HG02588 (cell line): ENCODE measurements around the gene C2CD2L.
A peak's percentile ranks its signal among the peaks of the same experiment; 100 is the strongest.
"Not testable (repeated sequence)": the region's sequence is repeated elsewhere in the genome, so short reads cannot be mapped to it uniquely, and the experiment has no call there.

ENCODE experiments used
- ATAC-seq: cut with Tn5 transposase; IDR thresholded peaks from one replicate; pipeline ENCODE4 v1.9.1; 2021; ENCODE audit warnings: mild to moderate bottlenecking, moderate library complexity; ENCODE audit not compliant: unreplicated experiment

The C2CD2L gene

DNA sequence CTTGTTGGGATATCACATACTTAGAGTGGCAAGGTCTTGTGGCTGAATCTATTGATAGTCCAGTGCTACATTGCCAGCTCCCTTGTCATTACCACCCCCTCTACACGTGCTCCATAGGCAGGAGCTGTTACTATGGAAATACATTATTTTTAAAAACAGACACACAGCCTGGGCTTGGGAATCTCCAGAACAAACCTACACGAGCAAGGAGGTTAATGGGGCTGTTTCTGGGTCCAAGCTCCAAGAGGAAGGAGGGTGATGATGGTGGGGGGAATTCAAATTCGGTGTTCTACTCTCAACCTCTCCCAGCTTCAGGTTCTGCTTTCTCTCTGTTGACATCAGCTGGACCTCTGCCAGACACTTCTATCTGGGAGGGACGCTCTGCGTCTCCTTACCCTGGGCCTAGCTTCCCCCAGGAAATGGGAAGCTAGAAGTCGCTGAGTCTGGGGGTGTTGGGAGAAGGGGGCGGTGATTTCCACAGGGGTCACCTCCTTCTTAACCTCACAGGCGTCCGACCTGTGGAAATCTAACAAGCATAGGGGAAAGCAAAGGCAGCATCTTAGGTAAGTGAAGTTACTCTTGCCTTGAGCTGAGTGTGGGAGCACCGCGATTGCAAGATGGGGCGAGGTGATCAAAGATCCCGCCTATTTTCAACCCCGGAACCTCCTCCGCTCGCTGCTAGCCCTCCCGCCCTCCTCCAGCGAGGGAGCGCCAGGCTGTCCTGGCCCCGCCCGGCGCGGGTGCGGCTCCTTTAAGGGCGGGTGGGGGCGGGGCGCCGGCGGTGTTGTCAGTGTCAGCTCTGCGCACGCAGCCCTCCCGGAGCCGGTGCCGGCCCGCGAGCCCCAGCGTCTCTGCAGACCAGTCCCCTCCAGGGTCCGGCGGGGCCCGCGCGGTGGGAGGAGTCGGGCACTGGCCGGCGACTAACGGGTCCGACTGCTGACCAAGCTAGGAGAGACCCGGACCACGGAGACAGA is at the start of gene C2CD2L:
Gene C2CD2L (plus strand): TSS at position 781 of the 974 bp plus-strand sequence. CDS start 398 bp downstream, outside the sequence.
- ATAC-seq = peak; percentile 79

GRCh38 chr11:119059128-119059527 is 48.0 kb upstream of the C2CD2L start:
- not testable (repeated sequence) for ATAC-seq

GRCh38 chr11:119061256-119061655 is 45.9 kb upstream of the C2CD2L start:
- no peak for ATAC-seq

- no peak for ATAC-seq
These were observed 44.4 kb upstream of the C2CD2L start for GRCh38 chr11:119062779-119063178.

DNA sequence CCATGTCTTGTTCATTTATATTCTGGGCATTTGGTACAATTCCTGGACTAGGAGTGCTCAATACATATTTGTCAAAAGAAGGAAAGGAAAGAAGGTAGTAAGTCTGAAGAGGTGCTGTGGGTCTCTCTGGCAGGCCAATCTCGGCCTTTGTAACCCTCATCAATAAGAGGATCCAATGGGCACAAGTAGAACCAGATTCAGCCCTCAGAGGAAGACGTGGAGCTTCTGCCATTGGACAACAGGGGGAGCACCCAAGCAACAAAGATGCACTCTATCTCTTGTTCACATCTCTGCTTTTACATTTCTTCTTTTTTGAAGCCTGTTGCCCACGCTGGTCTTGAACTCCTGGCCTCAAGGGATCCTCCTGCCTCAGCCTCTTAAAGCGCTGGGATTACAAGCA is 41.8 kb upstream of the C2CD2L start:
- no peak for ATAC-seq

DNA sequence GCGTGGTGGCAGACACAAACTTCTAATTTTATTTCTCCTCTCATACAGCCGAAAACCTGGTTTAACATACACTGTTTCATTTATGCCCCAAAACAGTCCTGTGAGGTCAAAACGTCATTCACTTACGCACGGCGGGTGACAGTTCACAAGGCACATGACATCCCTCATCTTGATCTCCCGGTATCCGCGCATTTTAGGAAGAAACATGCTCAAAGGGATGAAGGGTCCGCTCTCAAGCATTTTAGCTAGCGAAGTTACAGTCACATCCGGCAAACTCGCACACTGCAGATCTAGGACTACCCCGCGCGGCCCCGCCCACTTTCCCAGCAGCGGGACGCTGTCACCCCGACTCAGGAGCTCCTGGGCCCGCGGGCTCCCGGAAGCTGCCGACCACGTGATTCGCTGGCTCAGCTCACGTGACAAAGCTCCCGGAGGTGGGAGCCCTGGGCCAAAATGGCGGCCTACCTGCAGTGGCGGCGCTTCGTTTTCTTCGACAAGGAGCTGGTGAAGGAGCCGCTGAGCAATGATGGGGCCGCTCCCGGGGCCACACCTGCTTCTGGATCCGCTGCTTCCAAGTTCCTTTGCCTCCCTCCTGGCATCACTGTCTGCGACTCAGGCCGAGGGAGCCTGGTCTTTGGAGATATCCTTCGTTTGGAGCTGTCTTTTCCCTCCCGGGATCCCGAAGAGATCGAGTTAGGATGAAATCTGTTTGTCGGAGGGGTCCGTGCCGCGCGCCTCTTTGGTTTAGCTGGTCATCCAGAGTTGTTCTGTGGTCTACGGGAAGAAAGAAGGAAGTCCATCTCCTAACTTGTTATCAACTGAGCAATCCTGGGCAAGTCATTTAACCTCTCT is 39.5 kb upstream of the C2CD2L start, which contains the start of gene VPS11:
Gene VPS11 (plus strand): TSS at position 448 of the 852 bp plus-strand sequence. CDS start 6 bp downstream, at position 454.
- peak; percentile 94 for ATAC-seq

DNA sequence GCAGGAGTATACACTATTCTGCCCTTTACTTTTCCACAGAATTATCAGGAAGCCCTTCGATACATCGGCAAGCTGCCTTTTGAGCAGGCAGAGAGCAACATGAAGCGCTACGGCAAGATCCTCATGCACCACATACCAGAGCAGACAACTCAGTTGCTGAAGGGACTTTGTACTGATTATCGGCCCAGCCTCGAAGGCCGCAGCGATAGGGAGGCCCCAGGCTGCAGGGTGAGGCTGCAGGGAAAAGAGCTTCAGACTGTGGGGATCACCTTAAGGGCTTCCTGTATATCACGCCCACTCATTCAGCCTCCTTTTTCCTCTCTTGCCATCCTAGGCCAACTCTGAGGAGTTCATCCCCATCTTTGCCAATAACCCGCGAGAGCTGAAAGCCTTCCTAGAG is 29.3 kb upstream of the C2CD2L start:
- no peak for ATAC-seq

DNA sequence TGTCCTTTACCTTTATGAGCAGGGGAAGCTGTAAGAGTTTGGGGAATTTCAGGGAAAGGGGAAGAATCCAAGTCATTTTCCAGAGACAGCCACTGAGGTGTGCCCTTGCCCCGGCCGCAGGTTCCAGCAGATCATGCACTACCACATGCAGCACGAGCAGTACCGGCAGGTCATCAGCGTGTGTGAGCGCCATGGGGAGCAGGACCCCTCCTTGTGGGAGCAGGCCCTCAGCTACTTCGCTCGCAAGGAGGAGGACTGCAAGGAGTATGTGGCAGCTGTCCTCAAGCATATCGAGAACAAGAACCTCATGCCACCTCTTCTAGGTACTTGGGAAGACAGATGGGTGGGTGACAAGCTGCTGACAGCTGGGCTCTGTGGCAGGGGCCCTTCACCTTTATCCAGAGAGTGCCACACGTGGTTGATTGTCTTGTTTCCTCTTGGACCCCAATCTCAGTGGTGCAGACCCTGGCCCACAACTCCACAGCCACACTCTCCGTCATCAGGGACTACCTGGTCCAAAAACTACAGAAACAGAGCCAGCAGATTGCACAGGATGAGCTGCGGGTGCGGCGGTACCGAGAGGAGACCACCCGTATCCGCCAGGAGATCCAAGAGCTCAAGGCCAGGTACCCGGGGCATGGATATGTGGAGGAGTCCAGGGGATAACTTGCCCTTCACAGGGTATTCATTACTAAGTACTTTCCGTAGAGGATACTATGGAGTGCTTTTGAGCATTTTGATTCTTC is 28.3 kb upstream of the C2CD2L start:
- no peak for ATAC-seq

- no peak for ATAC-seq
These were observed 25.4 kb upstream of the C2CD2L start for GRCh38 chr11:119081682-119082260.

DNA sequence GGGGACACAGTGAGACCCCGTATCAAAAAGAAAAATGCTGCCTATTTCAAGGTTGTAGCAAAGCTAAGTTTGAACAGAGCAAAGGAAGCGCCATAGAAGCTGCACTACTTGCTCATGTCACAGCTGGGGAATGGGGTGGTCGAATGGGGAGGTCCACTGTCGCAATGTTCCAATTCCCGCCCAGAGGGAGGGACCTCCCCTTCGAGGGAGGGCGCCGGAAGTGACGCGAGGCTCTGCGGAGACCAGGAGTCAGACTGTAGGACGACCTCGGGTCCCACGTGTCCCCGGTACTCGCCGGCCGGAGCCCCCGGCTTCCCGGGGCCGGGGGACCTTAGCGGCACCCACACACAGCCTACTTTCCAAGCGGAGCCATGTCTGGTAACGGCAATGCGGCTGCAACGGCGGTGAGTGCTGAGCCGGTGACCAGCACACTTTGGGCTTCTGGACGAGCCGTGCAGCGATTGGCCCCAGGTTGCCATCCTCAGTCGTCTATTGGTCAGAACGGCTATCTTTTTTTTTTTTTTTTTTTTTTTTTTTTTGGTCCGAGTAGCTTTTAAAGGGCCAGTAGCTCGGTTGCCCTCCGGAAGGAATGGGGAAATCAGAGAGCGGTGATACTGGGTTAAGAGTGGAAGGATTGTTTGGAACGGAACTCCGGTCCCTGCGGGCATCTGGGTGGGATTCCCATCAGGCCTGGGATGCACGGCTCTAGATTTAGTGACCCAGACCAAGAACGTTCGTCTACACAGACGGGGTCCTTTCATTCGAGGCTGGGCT is 22.3 kb upstream of the C2CD2L start, which contains the start of gene HMBS:
Gene HMBS (plus strand): TSS at position 219 of the 774 bp plus-strand sequence. CDS start 153 bp downstream, at position 372.
- ATAC-seq = peak; percentile 88

- ATAC-seq = no peak
These were observed 21.7 kb upstream of the C2CD2L start for GRCh38 chr11:119085437-119085847.

DNA sequence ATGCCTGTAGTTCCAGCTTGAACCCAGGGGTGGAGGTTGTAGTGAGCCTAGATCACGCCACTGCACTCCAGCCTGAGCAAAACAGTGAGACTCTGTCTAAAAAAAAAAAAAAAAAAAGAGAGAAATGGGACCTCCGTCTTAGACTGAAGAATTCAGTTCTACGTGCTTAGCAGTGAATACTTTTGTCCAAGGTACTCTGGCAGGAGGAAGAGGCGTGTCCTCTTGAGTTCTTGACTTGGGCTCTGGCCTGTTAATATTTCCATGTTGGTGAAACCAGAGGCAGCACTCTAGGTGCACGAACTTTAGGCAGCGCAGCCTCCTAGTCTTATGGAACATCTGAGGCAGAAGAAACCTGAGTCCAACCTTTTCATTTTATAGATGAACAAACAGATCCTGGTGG is 20.0 kb upstream of the C2CD2L start:
- no peak for ATAC-seq

DNA sequence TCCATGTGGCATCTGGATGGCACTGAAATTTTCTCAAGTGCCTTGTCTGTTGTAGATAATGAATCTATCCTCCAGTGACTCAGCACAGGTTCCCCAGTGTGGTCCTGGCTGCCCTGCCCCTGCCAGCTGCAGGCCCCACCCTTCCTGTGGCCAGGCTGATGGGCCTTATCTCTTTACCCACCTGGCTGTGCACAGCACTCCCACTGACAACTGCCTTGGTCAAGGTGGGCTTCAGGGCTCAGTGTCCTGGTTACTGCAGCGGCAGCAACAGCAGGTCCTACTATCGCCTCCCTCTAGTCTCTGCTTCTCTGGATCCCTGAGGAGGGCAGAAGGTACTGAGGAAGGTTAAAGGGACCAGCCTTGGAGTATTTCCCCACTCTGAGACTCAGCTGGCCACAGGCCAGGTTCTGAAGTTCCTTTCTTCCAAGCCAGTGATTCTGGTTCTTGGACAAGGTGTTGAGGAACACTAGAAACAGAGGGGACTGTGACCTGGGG is 19.4 kb upstream of the C2CD2L start:
- no peak for ATAC-seq

DNA sequence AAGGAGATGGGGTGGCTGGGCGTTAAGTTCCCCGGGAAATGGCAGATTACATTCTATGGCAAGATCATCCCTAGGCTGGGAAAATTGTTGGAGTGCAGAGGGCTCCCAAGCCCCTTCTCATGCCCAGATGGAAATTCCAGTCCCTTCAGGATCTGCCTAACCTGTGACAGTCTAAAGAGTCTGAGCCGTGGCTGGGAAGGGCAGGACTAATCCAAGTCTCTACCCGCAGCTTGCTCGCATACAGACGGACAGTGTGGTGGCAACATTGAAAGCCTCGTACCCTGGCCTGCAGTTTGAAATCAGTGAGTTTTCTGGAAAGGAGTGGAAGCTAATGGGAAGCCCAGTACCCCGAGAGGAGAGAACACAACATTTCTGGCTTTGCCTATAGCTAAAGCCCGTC is 18.7 kb upstream of the C2CD2L start:
- no peak for ATAC-seq

DNA sequence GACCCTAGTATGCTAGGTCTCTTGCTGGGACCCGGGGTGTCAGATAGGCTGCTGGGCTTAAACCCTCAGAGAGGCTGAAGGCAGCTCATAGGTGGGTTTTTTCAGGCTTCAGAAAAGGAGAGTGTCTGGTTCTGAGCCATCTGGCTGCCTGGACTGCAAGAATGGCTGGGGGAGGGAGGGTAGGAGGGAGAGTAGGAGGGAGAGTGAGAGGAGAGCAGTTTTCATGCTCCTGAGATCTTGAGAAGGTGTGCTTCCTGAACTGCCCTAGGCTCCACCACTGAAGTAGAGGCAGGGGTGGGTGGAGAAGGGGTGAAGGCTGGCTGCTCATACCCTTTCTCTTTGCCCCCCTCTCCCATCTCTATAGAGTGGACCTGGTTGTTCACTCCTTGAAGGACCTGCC is 17.8 kb upstream of the C2CD2L start:
- ATAC-seq = no peak

DNA sequence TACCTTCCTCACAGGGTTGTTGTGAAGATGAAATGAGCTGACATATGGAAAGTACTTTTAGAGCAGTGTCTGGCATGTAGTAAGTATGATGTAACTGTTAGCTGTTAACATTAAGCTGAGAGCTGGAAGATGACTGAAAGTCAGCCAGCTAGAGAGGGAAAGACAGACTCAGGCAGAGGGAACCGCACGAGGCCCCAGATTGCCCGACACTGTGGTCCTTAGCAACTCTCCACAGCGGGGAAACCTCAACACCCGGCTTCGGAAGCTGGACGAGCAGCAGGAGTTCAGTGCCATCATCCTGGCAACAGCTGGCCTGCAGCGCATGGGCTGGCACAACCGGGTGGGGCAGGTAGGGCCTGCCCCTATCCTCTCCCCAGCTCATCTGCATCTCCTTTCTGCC is 16.0 kb upstream of the C2CD2L start:
- ATAC-seq = no peak

- ATAC-seq = no peak
These were observed 14.9 kb upstream of the C2CD2L start for GRCh38 chr11:119091966-119092879.
